Measurements from ENCODE around the gene BCAS3.
A peak's percentile ranks its signal among the peaks of the same experiment; 100 is the strongest.

The BCAS3 gene

GRCh38 chr17:61009663-61010062 is 332.0 kb downstream of the BCAS3 start:
- TF ChIP-seq, protein P1, sequence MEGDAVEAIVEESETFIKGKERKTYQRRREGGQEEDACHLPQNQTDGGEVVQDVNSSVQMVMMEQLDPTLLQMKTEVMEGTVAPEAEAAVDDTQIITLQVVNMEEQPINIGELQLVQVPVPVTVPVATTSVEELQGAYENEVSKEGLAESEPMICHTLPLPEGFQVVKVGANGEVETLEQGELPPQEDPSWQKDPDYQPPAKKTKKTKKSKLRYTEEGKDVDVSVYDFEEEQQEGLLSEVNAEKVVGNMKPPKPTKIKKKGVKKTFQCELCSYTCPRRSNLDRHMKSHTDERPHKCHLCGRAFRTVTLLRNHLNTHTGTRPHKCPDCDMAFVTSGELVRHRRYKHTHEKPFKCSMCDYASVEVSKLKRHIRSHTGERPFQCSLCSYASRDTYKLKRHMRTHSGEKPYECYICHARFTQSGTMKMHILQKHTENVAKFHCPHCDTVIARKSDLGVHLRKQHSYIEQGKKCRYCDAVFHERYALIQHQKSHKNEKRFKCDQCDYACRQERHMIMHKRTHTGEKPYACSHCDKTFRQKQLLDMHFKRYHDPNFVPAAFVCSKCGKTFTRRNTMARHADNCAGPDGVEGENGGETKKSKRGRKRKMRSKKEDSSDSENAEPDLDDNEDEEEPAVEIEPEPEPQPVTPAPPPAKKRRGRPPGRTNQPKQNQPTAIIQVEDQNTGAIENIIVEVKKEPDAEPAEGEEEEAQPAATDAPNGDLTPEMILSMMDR (IDR thresholded peaks at IDR 0.05; ENCODE audit: insufficient read depth, low read depth, low read length, missing control alignments): no peak
- no peak overlapping the region for H3K4me3 ChIP-seq (ENCODE audit: low read depth, low read length)
- DNase-seq (ENCODE audit: low read depth): peak; percentile 73

DNA sequence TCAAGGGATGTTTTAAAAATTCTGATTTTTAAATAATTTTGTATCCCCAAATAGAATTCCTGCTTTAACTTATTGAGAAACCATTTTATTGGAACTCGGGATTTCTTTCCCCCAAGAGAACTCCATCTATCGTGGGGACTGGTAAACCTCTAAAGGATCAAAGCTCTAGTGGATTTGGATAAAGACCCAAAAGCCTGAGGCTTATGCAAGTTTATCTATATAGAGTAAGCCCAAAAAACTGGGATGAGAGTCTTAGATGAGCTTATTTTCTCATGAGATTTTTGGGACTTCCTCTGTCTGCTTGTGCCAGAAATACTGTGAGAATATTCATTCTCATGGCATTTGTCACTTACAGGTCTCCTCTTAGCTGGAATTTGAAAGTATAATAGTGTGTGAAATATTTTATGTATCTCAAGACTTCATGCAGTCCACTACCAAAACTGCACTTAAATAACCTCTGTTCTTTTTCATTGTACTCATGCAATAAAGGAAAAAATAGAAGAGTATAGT is 333.1 kb downstream of the BCAS3 start:
- H3K4me3 ChIP-seq (ENCODE audit: low read depth, low read length): no peak overlapping the region
- TF ChIP-seq, protein P1 (IDR thresholded peaks at IDR 0.05; ENCODE audit: insufficient read depth, low read depth, low read length, missing control alignments): no peak
- DNase-seq (ENCODE audit: low read depth): no peak

- no peak overlapping the region for H3K4me3 ChIP-seq (ENCODE audit: low read depth, low read length)
- TF ChIP-seq, protein P1 (IDR thresholded peaks at IDR 0.05; ENCODE audit: insufficient read depth, low read depth, low read length, missing control alignments): no peak
- DNase-seq (ENCODE audit: low read depth): no peak
Measured at GRCh38 chr17:61011251-61011650, 333.6 kb downstream of the BCAS3 start.

- TF ChIP-seq, protein P1 (IDR thresholded peaks at IDR 0.05; ENCODE audit: insufficient read depth, low read depth, low read length, missing control alignments): no peak
- DNase-seq (ENCODE audit: low read depth): no peak
- no peak overlapping the region for H3K4me3 ChIP-seq (ENCODE audit: low read depth, low read length)
Measured at GRCh38 chr17:61015966-61016365, 338.3 kb downstream of the BCAS3 start.

GRCh38 chr17:61017317-61018006 is 339.8 kb downstream of the BCAS3 start:
- TF ChIP-seq, protein P1 (IDR thresholded peaks at IDR 0.05; ENCODE audit: insufficient read depth, low read depth, low read length, missing control alignments): no peak
- no peak overlapping the region for H3K4me3 ChIP-seq (ENCODE audit: low read depth, low read length)
- no peak for DNase-seq (ENCODE audit: low read depth)

DNA sequence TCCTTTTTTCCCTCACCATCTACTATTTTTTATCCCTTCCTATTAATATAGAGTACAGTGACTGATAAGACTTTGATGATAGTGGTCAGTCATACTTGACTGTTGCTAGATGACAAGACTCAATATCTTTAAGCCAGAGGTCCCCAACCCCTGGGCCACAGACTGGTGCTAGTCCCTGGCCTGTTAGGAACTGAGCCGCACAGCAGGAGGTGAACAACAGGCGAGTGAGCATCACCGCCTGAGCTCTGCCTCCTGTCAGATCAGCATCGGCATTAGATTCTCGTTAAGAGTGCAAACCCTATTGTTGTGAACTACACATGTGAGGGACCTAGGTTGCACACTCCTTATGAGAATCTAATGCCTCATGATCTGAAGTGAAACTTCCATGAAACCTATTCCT is 341.3 kb downstream of the BCAS3 start:
- DNase-seq (ENCODE audit: low read depth): no peak
- TF ChIP-seq, protein P1 (IDR thresholded peaks at IDR 0.05; ENCODE audit: insufficient read depth, low read depth, low read length, missing control alignments): no peak
- H3K4me3 ChIP-seq (ENCODE audit: low read depth, low read length): no peak overlapping the region

DNA sequence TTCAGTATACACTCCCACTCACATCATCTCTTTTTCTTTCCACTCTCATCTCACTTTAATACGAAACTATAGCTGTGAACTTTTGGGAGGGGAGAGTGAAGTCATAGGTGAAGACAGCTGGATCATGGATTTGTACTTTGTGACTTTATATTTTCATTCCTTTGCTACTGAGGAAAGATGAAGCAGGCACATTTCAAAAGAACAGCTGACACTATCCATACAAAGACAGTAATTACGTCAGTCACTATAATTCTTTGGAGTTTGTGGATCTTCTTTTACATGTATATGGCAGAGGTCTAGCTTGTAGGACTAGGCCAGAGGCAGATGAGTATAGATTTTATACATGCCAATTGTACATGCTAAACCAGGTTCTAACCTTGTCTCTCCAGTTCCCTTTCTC is 346.3 kb downstream of the BCAS3 start:
- DNase-seq (ENCODE audit: low read depth): no peak
- TF ChIP-seq, protein P1 (IDR thresholded peaks at IDR 0.05; ENCODE audit: insufficient read depth, low read depth, low read length, missing control alignments): no peak
- no peak overlapping the region for H3K4me3 ChIP-seq (ENCODE audit: low read depth, low read length)

Data from GM12865 (cell line).